Measurements from ENCODE around the gene ITGB5. TPM values are rescaled to one million over a fixed set of nuclear protein-coding genes. Genes with fewer than 3 reads are reported as not detected.

ITGB5 gene
- total and polyA plus RNA-seq, 2 donors (not counting 3 experiments of a cell fraction or from before 2014, with no cell fraction given), result 144 to 170 TPM

- DNase-seq (ENCODE audit: low read depth, low spot score) (no peak), FAIRE-seq (no peak)
- H3K4me2 ChIP-seq (ENCODE audit: insufficient read depth, low read length), result no peak overlapping the region
- no TSS peak for BruUV-seq (replicated peaks)
- no peaks in the 10 kb centered on the region for H3K9me1 ChIP-seq (replicated peaks; ENCODE audit: control insufficient read depth, extremely low read depth, insufficient read depth, low read length)
- no peaks in the 10 kb centered on the region for H3K27me3 ChIP-seq (ENCODE audit: control insufficient read depth in 2 of 2, insufficient read depth in 2 of 2, low read length in 2 of 2)
- H3K79me2 ChIP-seq (ENCODE audit: control insufficient read depth, insufficient read depth, low read length), result no peaks in the 10 kb centered on the region
- H3K4me3 ChIP-seq (replicated peaks in 1 of 3; ENCODE audit: insufficient read depth in 1 of 3, low read depth in 1 of 3, low read length in 3 of 3), result no peak overlapping the region
- peaks cover 0 to 2% of the 10 kb centered on the region in 2 experiments for H3K36me3 ChIP-seq (ENCODE audit: control insufficient read depth in 2 of 2, extremely low read depth in 1 of 2, insufficient read depth in 2 of 2, low read length in 2 of 2)
- dilution Hi-C loops (cut with MboI; ENCODE audit: extremely low pct_ligation_motif_present, low sequenced_read_pairs) (no loop called here), intact Hi-C loops (cut with micrococcal nuclease) (no loop called here)
- H3K4me1 ChIP-seq (ENCODE audit: control insufficient read depth, extremely low read depth, insufficient read depth, low read length), result no peaks in the 10 kb centered on the region
- ChIA-PET CTCF (interaction anchor here (1.1 to 2.1 kb wide), 2 partner anchors 17 to 32 kb away, joined by 3 to 7 read pairs; no protein-coding TSS in a partner anchor), POLR2A (interaction anchor here (0.6 kb wide), 1 partner anchor 84 kb away, joined by 3 read pairs; no protein-coding TSS in a partner anchor)
- no peaks in the 10 kb centered on the region for H3K9me3 ChIP-seq (replicated peaks; ENCODE audit: control insufficient read depth, insufficient read depth, low read length)
- no peak overlapping the region for H3K27ac ChIP-seq (ENCODE audit: insufficient read depth, low read depth, low read length)
- TF ChIP-seq MAX (IDR thresholded peaks at IDR 0.05; ENCODE audit: insufficient read depth, insufficient read length) (no peak), EZH2 (IDR thresholded peaks at IDR 0.05; ENCODE audit: borderline replicate concordance, low read depth, low read length, severe bottlenecking) (no peak), POLR2A (IDR thresholded peaks at IDR 0.05; ENCODE audit: low read depth, low read length) (no peak), POLR2AphosphoS5 (IDR thresholded peaks at IDR 0.05; ENCODE audit: insufficient read depth, low read depth, low read length) (no peak), JUN (IDR thresholded peaks at IDR 0.05; ENCODE audit: borderline replicate concordance, insufficient read depth, insufficient read length, low read depth) (no peak), GATA2 (IDR thresholded peaks at IDR 0.05; ENCODE audit: insufficient read depth, insufficient read length, low read depth, low read length) (no peak), FOS (IDR thresholded peaks at IDR 0.05; ENCODE audit: borderline replicate concordance, insufficient read depth, low read length) (no peak), MYC (IDR thresholded peaks at IDR 0.05; ENCODE audit: low read depth, low read length) (no peak), CTCF (IDR thresholded peaks at IDR 0.05; ENCODE audit: extremely low read depth in 1 of 2, insufficient read depth in 1 of 2, low read depth in 1 of 2, low read length in 2 of 2) (no peak)
- H2AFZ ChIP-seq (ENCODE audit: low read depth, low read length), result no peak overlapping the region
- no peaks in the 10 kb centered on the region for H4K20me1 ChIP-seq (replicated peaks; ENCODE audit: control insufficient read depth, extremely low read depth, insufficient read depth, low read length)
- H3K9ac ChIP-seq (replicated peaks; ENCODE audit: extremely low read depth, insufficient read depth, low read length), result no peak overlapping the region
Observed at GRCh38 chr3:124818398-124819091, 68.6 kb downstream of the ITGB5 start.

Data from endothelial cell of umbilical vein (primary cell).